WERI-Rb-1 (cell line): Measurements from ENCODE around the gene OR4K13.

Experiments used
- DNase-seq: peaks from one replicate; pipeline ENCODE4 v3.0.0-alpha.2; 2020
- H3K27ac ChIP-seq: fragments of 250-450 bp; sonication (Bioruptor Pico); 2 replicates; pipeline ENCODE4 v1.5.1; 2020; ENCODE audit warnings: mild to moderate bottlenecking, moderate library complexity
- H3K27me3 ChIP-seq: fragments of 250-450 bp; sonication (Bioruptor Pico); 2 replicates; pipeline ENCODE4 v1.5.1; 2021; ENCODE audit warnings: mild to moderate bottlenecking, low read depth, moderate library complexity; ENCODE audit not compliant: insufficient read depth, severe bottlenecking
- H3K36me3 ChIP-seq: fragments of 250-450 bp; sonication (Bioruptor Pico); 2 replicates; pipeline ENCODE4 v1.5.1; 2020; ENCODE audit warnings: mild to moderate bottlenecking, moderate library complexity
- H3K4me3 ChIP-seq: 2 replicates; pipeline ENCODE4 v1.5.1; 2011; ENCODE audit warnings: low read depth, mild to moderate bottlenecking, control low read depth, low read length
- H3K9me3 ChIP-seq: fragments of 250-450 bp; sonication (Bioruptor Pico); 2 replicates; pipeline ENCODE4 v1.5.1; 2021; ENCODE audit warnings: mild to moderate bottlenecking, moderate library complexity; ENCODE audit not compliant: severe bottlenecking
- TF ChIP-seq, protein P1 (sequence below): IDR thresholded peaks from 2 replicates; pipeline ENCODE4 v1.5.1; 2011; ENCODE audit warnings: low read depth, mild to moderate bottlenecking, control low read depth, inconsistent platforms, low read length

Gene OR4K13

DNA sequence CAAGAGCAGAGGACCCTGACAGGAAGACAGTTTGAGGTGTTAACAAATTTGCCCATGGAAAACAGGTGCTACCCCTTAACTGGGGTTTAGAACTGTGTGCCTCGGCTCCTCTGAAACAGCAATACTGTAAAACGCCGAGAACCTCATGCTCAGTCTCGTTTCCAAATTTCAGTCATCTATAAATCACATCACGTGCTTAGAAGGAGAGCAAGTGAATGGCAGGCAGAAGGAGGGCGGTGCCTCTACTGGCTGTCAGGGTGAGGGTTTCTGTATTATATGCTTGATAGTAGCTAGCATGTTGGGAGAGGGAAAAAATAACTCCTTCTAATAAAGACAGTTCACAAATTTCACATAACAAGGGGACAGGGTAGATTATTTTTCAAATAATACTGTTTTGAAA, 4.8 kb downstream of the OR4K13 start:
- Histone ChIP-seq H3K27ac (no peak overlapping the region), H3K9me3 (no peaks in the 10 kb centered on the region), H3K27me3 (peaks cover 45% of the 10 kb centered on the region), H3K36me3 (no peaks in the 10 kb centered on the region), H3K4me3 (no peak overlapping the region)
- TF ChIP-seq, protein P1, sequence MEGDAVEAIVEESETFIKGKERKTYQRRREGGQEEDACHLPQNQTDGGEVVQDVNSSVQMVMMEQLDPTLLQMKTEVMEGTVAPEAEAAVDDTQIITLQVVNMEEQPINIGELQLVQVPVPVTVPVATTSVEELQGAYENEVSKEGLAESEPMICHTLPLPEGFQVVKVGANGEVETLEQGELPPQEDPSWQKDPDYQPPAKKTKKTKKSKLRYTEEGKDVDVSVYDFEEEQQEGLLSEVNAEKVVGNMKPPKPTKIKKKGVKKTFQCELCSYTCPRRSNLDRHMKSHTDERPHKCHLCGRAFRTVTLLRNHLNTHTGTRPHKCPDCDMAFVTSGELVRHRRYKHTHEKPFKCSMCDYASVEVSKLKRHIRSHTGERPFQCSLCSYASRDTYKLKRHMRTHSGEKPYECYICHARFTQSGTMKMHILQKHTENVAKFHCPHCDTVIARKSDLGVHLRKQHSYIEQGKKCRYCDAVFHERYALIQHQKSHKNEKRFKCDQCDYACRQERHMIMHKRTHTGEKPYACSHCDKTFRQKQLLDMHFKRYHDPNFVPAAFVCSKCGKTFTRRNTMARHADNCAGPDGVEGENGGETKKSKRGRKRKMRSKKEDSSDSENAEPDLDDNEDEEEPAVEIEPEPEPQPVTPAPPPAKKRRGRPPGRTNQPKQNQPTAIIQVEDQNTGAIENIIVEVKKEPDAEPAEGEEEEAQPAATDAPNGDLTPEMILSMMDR, result no peak
- DNase-seq, result no peak

DNA sequence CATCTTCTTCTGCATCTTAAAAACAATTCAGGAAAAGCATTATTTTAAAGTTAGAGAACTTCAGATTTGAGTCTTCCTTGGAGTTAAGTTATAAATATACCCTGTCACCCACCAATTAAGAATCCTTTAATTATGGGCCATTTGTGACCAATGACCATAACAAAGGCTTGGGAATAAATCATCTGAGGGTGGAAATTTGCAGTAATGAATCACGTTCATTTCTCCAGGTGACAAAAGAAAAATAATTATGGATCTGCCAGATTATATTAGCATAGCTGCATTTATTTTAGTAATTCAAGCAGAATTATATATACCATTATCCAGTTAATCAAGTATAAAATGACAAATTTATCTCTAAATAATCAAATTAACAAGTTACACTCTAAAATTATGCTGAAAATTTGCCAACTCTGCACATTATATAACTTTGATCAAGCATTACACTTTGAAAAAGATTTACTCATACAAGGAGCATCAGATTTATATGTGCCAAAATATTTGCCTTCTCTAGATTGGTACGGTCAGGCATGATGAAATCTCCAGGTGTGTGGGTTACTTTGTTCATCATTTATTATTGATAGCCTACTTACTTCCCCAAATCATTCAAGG, 16.5 kb downstream of the OR4K13 start, which contains the start of gene OR4K14:
TSS of gene OR4K14 (minus strand) at position 51 of the 609 bp plus-strand sequence. CDS start 4,114 bp downstream, outside the sequence.
- H3K27me3 ChIP-seq, result peaks cover 46% of the 10 kb centered on the region
- TF ChIP-seq, protein P1, result no peak
- H3K27ac ChIP-seq, result no peak within 1 kb of the TSS
- H3K4me3 ChIP-seq, result no peak within 1 kb of the TSS
- H3K36me3 ChIP-seq, result no peaks in the 10 kb centered on the region
- no peak for DNase-seq
- no peaks in the 10 kb centered on the region for H3K9me3 ChIP-seq

DNA sequence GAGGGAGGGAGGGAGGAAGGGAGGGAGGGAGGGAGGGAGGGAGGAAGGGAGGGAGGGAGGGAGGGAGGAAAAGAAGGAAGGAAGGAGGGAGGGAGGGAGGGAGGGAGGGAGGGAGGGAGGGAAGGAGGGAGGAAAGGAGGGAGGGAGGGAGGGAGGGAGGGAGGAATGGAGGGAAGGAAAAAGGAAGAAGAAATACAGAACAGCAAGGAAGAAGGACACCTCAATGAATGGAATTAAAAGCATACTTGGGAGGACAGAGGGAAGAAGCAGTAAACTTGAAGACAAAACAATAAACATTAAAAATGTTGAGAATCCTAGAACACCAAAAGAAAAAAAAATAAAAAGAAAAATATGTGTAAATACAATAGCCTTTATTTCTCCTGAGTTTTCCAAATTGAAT, 27.7 kb downstream of the OR4K13 start:
- Histone ChIP-seq H3K27ac (no peak overlapping the region), H3K9me3 (no peaks in the 10 kb centered on the region), H3K36me3 (no peaks in the 10 kb centered on the region), H3K27me3 (peaks cover 21% of the 10 kb centered on the region), H3K4me3 (no peak overlapping the region)
- TF ChIP-seq, protein P1, result no peak
- DNase-seq, result no peak

DNA sequence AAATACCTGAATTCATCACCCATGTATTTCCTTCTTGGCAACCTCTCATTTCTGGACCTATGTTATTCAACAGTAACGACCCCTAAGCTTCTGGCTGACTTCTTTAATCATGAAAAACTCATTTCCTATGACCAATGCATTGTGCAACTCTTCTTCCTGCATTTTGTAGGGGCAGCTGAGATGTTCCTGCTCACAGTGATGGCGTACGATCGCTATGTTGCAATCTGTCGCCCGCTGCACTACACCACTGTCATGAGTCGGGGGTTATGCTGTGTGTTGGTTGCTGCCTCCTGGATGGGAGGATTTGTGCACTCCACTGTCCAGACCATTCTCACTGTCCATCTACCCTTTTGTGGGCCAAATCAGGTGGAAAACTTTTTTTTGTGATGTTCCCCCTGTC, 33.5 kb downstream of the OR4K13 start:
- DNase-seq, result no peak
- TF ChIP-seq, protein P1, result no peak
- H3K36me3 ChIP-seq, result no peaks in the 10 kb centered on the region
- H3K4me3 ChIP-seq, result no peak overlapping the region
- no peak overlapping the region for H3K27ac ChIP-seq
- H3K9me3 ChIP-seq, result no peaks in the 10 kb centered on the region
- H3K27me3 ChIP-seq, result peaks cover 9% of the 10 kb centered on the region

DNA sequence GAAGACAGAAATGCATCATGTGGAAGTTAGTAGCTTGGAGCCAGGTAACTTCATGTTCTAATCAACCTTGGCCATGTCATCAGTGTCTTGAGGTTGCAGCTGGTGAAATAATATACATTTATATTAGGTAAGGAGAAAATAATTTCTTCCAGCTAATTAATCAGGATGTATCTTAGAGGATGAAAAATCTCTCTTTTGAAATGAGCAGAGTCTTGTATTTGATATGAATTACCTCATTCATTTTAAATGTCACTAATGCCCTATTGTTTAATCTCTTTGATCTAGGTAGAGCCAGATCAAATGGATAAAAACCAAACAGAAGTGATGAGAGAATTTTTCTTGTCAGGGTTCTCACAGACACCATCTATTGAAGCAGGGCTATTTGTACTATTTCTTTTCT, 34.0 kb downstream of the OR4K13 start, which contains the start of gene OR4Q2:
TSS of gene OR4Q2 (plus strand) at position 301 of the 400 bp plus-strand sequence.
- H3K4me3 ChIP-seq, result no peak within 1 kb of the TSS
- TF ChIP-seq, protein P1, result no peak
- peaks cover 9% of the 10 kb centered on the region for H3K27me3 ChIP-seq
- no peaks in the 10 kb centered on the region for H3K36me3 ChIP-seq
- no peak within 1 kb of the TSS for H3K27ac ChIP-seq
- no peak for DNase-seq
- no peaks in the 10 kb centered on the region for H3K9me3 ChIP-seq

DNA sequence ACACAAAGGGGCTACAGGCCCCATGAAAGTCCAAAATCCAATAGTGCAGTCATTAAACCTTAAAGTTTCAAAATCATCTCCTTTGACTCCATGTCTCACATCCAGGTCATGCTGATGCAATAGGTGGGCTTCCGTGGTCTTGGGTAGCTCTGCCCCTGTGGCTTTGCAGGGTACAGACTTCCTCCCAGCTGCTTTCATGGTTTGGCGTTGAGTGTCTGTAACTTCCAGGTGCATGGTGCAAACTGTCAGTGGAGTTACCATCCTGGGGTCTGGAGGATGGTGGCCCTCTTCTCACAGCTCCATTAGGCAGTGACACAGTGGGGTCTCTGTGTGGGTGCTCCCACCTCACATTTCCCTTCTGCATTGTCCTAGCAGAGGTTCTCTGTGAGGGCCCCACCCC, 42.4 kb downstream of the OR4K13 start:
- DNase-seq, result no peak
- no peak overlapping the region for H3K27ac ChIP-seq
- TF ChIP-seq, protein P1, result no peak
- no peaks in the 10 kb centered on the region for H3K9me3 ChIP-seq
- H3K4me3 ChIP-seq, result no peak overlapping the region
- H3K27me3 ChIP-seq, result peaks cover 21% of the 10 kb centered on the region
- no peaks in the 10 kb centered on the region for H3K36me3 ChIP-seq
